Activated T-cell treated with anti-CD3 and anti-CD28 coated beads for 48 hours (primary cell): ENCODE measurements around the gene SUFU.
"Not testable (repeated sequence)": the region's sequence is repeated elsewhere in the genome, so short reads cannot be mapped to it uniquely, and the experiment has no call there.

Experiments
- DNase-seq: peaks from one replicate; pipeline ENCODE4 v3.0.0-alpha.2; 2020; ENCODE audit warnings: low read depth

The SUFU gene

DNA sequence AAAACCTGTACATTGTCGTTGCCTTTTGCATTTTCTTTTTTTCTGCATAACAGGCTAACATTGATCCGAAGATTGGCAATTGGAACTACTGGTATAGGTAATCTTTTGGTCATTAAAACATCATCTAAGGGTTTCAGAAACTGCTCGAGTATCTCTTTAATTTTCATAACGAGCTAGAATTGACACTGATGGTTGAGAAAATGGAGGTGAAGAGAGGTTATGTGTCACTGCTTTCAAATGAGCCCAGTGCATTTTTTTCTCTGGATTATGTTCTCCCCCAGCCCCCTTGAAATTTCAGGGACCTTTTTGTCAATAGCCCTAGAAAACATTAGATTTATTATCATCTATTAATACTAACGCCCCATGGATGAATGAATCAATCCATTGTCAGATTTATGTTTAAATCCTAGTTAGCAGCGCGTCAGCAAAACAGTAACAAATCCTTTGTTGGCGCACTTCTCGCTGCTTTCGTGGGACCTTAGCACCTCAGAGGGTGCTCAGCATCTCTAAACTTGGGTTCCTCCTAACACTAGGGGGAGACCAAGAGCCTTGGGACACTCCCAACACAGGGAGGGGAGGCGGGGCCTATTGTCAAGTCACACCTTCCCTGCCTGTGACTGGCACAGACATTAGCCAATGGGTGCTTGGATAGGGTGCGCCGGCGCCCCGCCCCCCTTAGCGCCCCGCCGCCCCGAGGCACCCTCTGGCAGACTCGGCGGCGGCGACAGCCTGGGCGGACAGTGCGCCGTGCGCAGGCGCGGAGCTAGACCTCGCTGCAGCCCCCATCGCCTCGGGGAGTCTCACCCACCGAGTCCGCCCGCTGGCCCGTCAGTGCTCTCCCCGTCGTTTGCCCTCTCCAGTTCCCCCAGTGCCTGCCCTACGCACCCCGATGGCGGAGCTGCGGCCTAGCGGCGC, at the start of gene SUFU:
Gene SUFU, plus strand, starts transcription at position 709 of the 915 bp plus-strand sequence. Its CDS starts 181 bp downstream, at position 890.
- peak; percentile 99 for DNase-seq

DNA sequence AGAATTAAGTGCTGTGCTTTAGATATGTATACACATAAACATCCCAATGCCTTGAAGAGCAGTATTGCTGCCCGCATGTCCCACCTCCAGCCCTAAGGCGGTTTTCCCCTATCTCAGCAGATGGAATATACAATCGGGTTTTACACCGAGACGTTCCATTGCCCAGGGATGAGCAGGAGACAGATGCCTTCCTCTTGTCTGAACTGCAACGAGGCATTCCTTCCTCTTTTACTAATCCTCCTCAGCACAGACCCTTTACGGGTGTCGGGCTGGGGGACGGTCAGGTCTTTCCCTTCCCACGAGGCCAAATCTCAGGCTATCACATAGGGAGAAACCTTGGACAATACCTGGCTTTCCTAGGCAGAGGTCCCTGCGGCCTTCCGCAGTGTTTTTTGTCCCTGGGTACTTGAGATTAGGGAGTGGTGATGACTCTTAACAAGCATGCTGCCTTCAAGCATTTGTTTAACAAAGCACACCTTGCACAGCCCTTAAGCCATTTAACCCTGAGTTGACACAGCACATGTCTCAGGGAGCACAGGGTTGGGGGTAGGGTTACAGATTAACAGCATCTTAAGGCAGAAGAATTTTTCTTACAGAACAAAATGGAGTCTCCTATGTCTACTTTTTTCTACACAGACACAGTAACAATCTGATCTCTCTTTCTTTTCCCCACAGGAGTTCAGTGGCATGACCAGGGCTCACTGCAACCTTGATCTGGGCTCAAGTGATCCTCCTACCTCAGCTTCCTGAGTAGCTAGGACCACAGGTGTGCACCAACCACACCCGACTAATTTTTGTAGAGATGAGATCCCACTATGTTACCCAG, 48.9 kb upstream of the SUFU start:
- DNase-seq = not testable (repeated sequence)

DNA sequence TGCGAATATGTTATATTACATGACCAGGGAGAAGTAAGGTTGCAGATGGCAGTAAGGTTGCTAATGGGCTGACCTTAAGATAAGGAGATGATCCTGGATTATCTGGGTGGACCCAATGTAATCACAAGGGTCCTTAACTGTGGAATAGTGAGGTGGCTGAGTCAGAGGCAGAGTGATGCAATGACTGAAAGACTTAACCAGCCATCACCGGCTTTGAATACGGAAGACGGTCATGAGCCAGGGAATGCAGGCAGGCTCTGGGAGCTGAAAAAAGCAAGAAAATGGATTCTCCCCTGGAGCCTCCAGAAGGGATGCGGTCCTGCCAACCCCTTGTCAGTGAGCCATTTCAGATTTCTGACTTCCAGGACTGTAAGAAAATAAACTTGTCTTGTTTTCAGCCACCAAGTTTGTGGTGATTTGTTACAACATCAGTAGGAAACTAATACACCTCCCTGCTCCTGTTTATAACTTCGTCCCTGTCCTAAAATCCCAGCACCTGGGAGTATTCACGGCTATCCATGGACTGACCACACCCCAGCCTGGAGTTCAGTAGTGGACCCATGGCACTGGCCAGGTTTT, 47.8 kb upstream of the SUFU start:
- no peak for DNase-seq

DNA sequence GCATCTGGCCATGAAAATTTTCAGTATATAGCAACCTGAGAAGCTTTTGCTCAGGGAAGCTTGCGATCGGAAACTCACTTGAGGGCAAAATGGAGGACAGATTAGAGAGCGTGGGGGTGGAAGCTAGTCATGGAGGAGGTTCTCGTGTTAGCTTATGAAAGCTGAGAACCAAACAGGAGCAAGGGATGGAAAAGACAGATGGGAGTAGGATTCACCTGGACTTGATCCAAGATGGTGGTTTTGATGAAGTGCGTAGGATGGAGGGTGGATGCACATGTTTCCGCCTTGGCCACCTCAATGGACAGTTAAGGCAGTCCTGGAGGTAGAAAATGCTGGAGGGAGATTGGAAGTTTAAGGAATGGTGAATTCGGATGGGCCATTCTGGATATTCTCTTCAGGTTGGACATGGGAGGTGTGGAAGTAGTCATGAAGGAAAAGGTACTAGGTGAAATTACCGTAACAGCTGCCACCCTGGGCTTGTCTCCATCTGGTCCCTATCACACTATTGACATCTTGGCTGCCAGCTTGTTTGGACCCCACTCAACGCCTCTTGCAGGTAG, 46.1 kb upstream of the SUFU start:
- no peak for DNase-seq

DNA sequence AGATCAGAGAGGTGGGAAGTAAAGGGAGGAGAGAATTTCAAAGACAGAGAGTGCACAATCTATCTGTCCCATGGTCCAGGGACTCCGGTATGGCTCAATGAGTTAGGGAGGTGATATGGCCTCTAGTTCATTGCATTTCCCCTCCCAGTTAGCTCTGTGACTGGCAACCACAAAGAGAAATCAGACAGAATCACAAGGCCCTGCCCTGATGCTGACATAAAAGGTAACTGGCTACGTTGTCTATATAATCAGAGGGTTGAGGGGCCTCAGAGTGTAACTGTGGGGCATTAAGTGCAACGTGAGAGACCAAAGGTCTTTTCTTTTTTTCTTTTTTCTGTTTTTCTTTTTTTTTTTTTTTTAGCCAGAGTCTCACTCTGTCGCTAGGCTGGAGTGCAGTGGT, 45.1 kb upstream of the SUFU start:
- no peak for DNase-seq

DNA sequence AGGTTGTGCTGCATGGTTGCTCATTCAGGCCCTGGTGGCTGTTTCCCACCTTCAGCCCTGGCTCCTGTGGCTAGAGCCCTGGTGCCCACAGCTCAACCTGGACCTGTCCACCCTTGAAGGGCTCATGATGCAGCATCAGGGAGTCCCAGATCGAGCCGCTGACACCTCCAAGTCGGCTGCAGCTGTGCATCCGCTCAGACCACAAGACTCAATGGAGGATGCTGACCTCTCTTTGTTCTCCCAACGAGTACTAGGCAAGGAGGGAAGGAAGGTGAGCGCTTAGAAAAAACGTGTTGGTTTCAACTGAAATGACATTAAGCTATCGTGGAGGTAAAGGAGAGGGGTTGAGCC, 43.0 kb upstream of the SUFU start:
- DNase-seq = no peak

DNA sequence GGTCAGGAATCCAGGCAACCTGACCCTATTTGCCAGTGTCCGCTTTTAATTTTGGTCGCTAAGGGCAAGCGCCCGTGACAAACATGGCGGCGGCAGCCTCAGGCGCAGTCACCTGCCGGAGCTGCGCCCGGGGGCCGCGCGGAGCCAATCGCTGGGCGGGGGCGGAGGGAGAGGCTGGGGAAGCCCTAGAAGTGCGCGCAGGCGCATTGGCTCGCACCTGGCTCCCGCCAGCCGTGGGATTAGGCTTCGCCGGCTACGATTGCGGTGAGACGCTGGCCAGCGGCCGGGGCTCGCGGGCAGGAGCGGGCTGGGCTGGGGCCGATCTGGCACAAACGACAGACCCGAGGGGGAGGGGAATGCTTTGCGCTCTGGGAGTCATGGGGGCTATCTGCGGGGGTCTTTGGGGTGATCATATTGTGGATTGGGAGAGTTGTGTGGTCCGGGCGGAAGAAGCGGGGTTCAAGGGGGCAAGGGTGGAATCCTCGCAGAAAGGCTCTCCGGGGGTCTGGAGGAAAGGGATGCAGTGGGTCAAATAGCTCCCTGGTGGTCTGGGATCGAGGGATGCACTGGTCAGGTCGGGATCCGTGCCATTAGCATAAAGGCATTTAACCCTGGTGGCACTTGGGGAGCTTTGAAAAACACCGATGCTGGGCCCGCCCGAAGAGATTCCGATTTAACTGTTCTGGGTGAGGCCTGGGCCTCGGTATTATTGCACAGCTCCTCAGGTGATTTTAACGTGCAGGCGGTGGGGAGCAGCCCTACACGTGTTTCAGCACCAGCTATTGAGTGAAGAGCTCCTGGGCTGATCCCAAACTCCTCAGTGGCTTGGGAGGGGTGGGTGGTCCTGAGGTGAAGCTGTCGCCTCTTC, 42.4 kb upstream of the SUFU start:
- DNase-seq = peak; percentile 93

DNA sequence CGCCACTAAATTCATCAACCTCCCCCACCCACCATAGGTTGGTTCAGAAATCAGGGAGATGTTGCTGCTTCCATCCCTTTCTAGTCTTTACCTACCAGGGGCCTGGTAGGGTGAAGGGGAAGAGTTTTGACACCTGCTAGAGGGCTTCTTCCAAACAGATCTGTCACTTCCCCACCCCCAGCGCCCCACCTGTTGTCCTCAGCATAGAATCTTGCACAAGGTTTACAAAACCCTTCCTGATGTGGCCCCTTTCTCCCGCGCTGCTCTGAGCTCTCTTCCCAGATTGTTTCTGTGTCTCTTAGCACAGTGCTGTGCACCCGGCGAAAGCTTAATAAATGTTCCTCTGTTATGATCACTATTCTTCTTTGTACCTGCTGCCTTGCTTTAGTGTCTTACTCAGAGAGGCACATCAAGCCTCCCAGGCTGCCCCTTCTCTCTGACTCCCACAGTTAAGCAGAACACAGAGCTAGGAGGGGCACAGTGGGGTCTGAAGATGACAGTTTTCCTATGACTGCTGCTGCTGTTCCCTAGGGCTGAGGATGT, 41.2 kb upstream of the SUFU start:
- DNase-seq = no peak

DNA sequence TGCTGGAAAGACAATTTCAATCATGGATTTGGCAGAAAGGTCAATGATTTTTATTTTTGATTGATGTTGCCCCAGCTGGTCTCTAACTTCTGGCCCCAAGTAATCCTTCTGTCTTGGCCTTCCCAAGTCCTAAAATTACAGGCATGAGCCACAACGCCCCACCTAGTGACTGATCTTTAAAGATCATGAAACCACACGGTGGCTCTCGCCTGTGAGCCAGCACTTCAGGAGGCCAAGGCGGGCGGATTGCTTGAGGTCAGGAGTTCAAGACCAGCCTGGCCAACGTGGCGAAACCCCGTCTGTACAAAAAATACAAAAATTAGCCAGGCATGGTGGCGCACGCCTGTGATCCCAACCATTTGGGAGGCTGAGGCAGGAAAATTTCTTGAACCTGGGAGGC, 39.8 kb upstream of the SUFU start:
- DNase-seq = no peak

DNA sequence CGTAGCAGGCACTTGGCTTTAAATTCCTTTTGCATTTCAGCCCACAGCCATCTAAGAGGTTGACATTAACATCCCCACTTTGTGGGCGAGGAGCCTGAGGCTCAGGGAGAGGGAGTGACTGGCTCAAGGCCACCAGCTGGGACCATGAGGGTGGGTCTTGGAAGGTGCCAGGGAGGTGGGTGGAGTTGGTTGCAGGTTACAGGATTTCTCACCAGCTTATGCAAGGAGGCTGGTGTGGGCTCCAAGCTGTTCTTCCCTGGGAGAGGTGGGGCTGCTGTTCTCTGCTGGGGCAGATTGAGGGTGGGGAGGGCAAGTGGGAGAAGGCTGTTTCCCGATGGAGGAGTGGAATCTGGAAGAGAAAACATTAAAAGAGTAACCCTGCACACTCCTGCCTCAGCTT, 38.3 kb upstream of the SUFU start:
- no peak for DNase-seq

DNA sequence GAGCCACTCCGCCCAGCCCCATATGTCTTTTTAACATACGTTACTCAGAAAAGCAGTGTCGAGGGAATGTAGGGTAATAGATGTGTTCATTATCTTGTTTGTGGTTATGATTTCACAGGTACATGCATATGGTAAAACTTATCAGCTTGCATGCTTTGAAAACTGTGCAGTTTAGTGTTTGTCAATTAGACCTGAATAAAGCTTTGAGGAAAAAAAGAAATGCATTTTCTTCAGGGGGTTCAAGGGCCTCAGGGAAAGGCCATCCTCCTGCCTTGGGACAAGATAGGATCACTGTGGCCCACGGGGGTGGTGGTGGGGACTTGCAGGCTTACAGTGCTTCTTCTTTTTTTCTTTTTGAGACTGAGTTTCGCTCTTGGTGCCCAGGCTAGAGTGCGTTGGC, 36.5 kb upstream of the SUFU start:
- DNase-seq = no peak

DNA sequence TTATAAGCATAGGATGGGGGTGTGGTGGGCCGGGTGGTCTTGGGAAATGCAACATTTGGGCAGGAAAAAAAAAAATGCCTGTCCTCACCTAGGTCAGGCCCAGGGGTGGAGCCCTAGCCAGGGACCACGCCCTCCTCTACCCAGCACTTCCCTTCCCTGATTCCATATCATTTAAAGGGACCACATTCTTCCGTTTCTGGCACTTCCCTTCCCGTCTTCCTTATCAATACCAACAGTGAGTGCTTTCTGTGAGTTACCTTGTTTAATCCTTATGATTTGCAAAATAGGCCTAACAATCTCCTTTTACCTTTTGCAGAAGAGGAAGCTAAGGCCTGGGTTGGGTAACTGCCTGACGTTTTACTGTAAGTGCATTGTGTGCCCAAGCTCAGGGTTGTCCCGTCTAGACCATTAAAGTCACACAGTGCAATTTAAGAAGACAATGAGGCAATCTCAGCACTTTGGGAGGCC, 35.8 kb upstream of the SUFU start:
- DNase-seq = no peak

DNA sequence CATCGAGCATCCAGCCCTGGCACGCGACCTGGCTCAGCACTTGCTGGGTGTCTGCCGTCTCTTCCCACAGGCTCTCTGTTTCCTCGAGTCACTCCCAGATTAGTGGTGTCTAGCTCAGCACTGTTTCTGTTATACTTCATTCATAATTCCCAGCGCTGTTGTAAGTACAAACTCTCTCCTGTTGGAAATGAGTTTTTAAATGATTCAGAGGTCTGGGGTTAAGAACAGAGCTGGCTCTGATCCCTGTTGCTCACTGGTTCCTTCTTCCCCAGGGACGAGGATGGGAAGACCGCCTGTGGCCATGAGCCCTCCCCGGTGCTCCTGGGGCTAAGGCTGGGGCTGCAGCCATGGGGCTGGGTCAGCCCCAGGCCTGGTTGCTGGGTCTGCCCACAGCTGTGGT, 35.1 kb upstream of the SUFU start:
- no peak for DNase-seq

DNA sequence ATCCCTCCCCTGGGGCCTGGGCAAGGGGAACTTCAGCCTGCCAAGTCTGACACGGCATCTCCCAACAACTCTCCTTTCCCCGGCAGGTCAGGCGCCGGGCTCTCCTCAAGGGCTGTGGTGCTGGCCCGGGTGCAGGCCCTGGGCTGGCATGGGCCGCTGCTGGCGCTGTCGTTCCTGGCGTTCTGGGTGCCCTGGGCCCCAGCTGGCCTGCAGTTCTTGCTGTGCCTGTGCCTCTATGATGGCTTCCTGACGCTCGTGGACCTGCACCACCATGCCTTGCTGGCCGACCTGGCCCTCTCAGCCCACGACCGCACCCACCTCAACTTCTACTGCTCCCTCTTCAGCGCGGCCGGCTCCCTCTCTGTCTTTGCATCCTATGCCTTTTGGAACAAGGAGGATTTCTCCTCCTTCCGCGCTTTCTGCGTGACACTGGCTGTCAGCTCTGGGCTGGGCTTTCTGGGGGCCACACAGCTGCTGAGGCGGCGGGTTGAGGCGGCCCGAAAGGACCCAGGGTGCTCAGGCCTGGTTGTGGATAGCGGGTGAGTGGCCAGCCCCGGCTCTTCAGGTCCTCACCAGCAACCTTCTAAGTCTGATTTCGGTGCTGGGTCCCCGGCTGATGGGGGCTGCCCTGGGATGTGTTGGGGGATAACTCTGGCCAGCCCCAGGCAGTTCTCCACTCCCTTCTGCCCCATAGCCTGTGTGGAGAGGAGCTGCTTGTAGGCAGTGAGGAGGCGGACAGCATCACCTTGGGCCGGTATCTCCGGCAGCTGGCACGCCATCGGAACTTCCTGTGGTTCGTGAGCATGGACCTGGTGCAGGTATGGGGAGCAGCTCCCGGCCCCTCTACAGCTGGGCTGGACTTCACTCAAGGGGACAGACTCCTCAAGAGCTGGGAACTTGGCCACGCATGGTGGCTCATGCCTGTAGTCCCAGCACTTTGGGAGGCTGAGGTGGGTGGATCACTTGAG, 32.9 kb upstream of the SUFU start:
- DNase-seq = no peak

DNA sequence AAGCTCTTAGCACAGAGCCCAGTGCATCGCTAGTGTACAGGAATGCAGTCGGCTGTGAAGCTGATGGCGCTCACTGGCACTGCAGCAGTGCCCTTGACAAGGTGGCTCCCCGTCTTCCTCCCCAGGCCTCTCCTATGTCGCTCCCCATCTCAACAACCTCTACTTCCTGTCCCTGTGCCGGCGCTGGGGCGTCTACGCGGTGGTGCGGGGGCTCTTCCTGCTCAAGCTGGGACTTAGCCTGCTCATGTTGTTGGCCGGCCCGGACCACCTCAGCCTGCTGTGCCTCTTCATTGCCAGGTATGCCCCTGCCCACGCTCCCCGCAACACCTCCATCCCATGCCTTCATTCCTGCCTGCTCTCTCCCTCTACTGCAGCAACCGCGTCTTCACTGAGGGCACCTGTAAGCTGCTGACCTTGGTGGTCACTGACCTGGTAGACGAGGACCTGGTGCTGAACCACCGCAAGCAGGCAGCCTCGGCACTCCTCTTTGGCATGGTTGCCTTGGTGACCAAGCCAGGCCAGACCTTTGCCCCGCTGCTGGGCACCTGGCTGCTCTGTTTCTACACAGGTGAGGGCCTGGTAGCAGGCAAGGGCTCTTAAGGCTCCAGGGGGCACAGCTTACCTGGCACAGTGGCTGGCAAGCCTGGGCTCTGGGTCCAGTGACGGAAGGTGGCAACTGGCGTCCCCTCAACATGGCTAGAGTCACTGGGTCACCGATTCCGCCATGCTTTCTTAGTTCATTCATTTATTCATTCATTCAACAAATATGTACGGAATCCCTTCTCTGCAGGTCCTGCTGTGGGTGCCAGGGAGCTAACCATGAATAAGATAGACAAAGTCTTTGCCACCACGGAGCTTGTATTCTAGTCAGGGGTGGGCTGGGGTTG, 30.1 kb upstream of the SUFU start:
- no peak for DNase-seq

DNA sequence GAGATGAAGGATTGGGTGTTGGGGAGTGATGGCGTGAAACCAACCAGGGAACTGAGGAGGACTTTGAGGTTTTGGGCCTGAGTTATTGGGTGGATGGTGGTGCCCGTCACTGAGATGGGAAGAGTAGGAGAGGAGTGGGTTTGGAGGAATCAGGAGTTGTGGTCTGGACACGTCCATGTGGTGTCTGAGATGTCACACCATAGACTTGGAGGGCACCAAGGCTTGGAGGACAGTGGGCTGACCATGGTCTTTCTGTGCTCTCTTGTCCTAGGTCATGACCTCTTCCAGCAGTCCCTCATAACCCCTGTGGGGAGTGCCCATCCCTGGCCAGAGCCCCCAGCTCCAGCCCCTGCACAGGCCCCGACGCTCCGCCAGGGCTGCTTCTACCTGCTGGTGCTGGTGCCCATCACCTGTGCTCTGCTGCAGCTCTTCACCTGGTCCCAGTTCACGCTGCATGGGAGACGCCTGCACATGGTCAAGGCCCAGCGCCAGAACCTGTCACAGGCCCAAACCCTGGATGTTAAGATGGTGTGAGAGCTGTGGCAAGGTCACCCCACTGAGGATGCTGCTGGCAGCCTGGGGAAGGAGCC, 28.2 kb upstream of the SUFU start:
- DNase-seq = no peak

DNA sequence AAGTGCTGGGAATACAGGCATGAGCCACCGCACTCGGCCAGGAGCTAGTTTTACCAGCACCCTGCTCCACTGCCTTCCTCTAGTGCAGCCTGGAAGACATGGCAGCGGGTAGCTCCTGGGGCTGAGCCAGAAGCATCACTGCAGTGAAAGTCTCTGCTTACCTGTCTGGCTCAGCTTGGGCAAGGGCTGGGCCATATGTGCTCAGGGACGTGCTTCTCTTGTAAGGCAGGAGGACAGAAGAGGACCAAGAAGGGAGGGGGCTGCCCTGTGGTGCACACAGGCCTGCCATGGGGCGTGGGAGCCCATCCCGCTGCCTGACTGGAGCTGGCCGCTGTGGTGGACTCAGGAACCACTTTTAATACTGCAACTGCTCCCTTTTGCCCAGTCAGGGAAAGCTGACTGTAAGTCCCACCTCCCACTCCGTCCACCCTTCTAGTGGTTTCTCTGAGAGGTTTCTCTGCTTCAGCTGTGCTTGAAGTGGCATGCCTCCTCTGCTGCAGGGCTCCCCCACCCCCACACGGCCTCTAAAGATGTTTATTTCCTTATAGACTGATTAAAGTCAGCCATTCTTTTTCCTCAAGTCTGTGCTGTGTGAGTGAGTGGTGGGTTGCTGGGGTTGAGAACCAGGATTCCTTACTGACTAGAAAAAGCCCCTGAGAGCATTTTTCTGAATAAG, 27.2 kb upstream of the SUFU start:
- DNase-seq = no peak

DNA sequence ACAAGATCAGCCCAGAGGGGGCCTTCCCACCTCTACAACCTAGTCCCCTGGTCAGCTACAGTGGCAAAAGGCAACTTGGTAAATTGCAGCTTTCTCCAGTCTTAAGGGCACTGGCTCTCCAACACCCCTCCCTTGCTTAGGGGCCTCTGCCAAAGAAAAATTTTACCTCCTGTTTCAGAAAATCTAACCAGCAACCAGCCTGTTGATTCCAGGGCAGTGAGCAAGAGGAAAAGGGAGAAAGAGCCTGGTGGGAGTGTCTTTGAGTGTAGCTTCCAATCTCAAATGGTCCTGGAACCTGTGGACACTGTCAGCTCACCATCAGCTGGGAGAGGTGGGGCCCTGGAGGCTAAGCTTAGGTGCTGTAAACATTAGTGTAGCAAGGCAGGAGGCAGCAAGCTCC, 24.1 kb upstream of the SUFU start:
- DNase-seq = no peak
